Body of pancreas (tissue), 4 donors: ENCODE results near the gene ADAMTS6.

Experiments used
- POLR2A ChIP-seq, 3 donors: fragments of 450-650 bp; IDR thresholded peaks; one replicate each; pipeline ENCODE4 v1.6.1; 2016; ENCODE audit warnings: antibody characterized with exemption in 3 of 3, mild to moderate bottlenecking in 2 of 3
- TF ChIP-seq, protein P1 (sequence below), 7 experiments: fragments of 450-650 bp in 4 of 7; fragments of 200-600 bp in 3 of 7; sonication (generic) in 3 of 7; IDR thresholded peaks; one replicate each; pipeline ENCODE4 v1.5.1; 2016 to 2019; ENCODE audit warnings: antibody characterized with exemption in 7 of 7

DNA sequence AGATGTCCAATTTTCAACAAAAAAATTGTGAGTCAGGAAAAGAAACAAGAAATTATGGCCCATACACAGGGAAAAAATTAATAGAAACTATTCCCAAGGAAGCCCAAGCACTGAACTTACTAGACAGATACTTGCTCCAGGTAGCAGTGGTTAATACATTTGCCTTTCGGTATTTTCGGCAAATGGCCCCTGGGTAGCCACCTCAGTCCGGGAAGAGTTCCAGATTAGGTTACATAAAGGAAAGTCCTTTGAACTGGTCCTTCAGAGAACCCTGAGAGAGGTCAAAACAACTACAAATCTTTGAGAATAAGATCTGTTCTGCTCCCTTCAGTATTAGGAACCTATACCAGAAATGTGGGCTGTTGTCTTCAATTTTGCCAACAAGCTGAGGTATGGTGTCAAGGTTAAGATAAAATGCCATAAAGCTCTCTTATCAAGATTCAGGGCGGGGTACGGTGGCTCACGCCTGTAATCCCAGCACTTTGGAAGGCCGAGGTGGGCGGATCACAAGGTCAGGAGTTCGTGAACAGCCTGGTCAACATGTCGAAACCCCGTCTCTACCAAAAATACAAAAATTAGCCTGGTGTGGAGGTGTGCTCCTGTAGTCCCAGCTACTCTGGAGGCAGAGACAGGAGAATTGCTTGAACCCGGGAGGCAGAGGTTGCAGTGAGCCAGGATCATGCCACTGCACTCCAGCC, 369.6 kb downstream of the ADAMTS6 start:
- TF ChIP-seq, protein P1, sequence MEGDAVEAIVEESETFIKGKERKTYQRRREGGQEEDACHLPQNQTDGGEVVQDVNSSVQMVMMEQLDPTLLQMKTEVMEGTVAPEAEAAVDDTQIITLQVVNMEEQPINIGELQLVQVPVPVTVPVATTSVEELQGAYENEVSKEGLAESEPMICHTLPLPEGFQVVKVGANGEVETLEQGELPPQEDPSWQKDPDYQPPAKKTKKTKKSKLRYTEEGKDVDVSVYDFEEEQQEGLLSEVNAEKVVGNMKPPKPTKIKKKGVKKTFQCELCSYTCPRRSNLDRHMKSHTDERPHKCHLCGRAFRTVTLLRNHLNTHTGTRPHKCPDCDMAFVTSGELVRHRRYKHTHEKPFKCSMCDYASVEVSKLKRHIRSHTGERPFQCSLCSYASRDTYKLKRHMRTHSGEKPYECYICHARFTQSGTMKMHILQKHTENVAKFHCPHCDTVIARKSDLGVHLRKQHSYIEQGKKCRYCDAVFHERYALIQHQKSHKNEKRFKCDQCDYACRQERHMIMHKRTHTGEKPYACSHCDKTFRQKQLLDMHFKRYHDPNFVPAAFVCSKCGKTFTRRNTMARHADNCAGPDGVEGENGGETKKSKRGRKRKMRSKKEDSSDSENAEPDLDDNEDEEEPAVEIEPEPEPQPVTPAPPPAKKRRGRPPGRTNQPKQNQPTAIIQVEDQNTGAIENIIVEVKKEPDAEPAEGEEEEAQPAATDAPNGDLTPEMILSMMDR (IDR thresholded peaks at IDR 0.05), result no peak
- TF ChIP-seq POLR2A (IDR thresholded peaks at IDR 0.05), result no peak
